ENCODE data around the gene SLC39A3. TPM values are rescaled to one million over a fixed set of nuclear protein-coding genes. Genes with fewer than 3 reads are reported as not detected.

The SLC39A3 gene
- total RNA-seq, 1 donor from 2014 or later, result 22.6 TPM

DNA sequence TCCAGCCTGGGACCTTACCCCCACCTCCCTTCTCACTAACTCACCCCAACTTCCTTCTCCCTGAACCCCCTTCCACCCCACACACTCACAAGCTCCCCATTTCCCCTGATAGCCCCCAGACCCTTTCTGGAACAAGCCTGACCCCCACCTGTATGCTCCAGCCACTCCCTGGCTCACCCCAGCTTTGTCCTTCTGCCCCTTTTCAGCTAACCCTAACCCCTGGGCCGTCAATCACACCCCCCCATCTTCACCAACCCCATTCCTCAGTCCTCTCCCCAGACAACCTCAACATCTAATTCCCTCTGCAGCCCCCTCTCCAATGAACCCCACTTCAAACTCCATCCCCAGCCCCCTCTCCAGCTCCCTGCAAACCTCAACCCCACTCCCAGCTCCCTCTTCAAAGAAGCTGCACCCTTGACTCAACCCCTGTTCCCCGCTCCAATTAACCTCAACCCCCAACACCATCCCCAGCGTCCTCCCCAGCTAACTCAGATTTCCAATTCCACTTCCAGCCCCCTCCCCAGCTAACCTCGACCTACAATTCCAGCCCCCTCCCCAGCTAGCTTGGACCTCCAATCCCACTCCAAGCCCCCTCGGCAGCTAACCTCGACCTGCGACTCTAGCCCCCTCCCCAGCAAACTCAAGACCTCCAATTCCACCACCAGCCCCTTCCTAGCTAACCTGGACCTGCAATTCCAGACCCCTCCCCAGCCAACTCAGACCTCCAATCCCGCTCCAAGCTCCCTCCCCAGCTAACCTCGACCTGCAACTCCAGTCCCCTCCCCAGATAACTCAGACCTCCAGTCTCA, 38.3 kb downstream of the SLC39A3 start:
- intact Hi-C loops (cut with micrococcal nuclease), result no loop called here
- H3K27ac ChIP-seq (replicated peaks), result peak overlapping the region; percentile 69
- no peaks in the 10 kb centered on the region for H3K9me3 ChIP-seq (replicated peaks)
- H3K27me3 ChIP-seq (ENCODE audit: low read depth), result peaks cover 24% of the 10 kb centered on the region
- H3K36me3 ChIP-seq, result no peaks in the 10 kb centered on the region
- H3K4me3 ChIP-seq, result peak overlapping the region; percentile 67
- no peak for DNase-seq
- no peak for TF ChIP-seq CTCF (IDR thresholded peaks at IDR 0.05; ENCODE audit: borderline replicate concordance)
- peaks cover 24% of the 10 kb centered on the region for H3K4me1 ChIP-seq

DNA sequence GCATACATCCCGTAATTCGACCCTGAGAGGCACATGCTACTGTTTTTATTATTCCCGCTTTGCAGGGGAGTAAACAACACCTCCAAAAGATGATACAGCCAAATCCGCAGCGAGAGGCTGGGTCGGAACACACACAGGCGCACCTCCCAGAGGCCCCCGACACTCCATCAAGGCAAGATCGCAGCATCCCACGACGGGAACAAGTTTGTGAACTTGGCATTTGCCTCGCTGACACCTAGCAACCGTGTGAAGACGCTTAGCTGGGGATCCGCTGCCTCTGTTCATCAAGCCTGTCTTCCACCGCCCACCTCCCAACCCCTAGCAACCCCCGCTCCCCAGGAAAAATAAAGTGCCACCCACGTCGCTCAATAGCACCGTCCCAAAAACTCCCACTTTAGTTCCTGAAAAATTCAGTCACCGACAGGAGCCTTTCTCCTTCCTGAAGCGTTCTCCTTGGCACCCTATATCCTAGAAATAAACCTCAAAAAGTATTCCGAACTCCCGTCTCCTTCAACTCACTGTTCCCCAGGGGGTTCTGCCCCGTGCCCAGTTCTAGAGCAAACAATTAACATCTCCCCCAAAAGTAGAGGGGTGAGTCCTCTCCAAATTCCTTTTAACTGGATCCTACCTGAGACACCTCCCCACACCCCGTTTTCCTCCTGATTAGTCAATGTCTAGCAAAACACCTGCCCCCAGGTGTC, 39.0 kb downstream of the SLC39A3 start:
- no peak for DNase-seq
- H3K27me3 ChIP-seq (ENCODE audit: low read depth), result peaks cover 18% of the 10 kb centered on the region
- no peaks in the 10 kb centered on the region for H3K36me3 ChIP-seq
- peak overlapping the region; percentile 67 for H3K4me3 ChIP-seq
- H3K27ac ChIP-seq (replicated peaks), result no peak overlapping the region
- intact Hi-C loops (cut with micrococcal nuclease), result no loop called here
- no peaks in the 10 kb centered on the region for H3K9me3 ChIP-seq (replicated peaks)
- H3K4me1 ChIP-seq, result peaks cover 30% of the 10 kb centered on the region
- TF ChIP-seq CTCF (IDR thresholded peaks at IDR 0.05; ENCODE audit: borderline replicate concordance), result no peak

DNA sequence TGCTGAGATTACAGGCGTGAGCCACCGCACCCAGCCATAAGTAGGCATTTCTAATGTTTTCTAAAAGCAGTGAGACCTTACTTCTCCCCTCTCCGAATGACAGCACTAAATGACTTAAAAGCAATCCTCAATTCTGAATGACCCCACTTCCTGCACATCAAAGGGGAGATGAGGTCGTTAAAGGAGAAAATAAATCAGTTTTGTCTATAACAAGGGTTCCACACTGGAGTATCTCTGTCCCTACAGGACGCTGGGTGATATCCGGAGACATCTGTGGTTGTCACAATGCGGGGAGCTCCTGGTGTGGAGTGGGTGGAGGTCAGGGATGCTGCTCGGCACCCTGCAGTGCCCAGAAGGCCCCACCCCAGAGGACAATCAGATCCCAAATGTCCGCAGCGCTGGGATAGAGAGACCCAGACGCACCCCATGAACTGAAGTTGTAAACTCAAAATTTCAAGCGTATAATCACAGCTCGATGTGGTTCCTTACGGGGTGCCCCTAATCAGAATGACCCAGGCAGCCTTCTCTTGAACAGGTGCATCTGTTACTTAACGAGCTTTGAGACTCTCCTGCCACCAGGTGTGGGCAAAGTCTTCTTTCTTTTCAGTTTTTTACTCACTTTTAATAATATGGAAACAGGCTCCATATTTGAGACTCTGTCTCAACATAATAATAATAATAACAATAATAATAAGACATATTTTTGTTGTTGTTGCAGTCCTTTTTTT, 40.2 kb downstream of the SLC39A3 start:
- H3K27ac ChIP-seq (replicated peaks), result no peak overlapping the region
- no peaks in the 10 kb centered on the region for H3K9me3 ChIP-seq (replicated peaks)
- peaks cover 43% of the 10 kb centered on the region for H3K4me1 ChIP-seq
- peaks cover 13% of the 10 kb centered on the region for H3K27me3 ChIP-seq (ENCODE audit: low read depth)
- no peaks in the 10 kb centered on the region for H3K36me3 ChIP-seq
- intact Hi-C loops (cut with micrococcal nuclease), result no loop called here
- DNase-seq, result no peak
- no peak for TF ChIP-seq CTCF (IDR thresholded peaks at IDR 0.05; ENCODE audit: borderline replicate concordance)
- H3K4me3 ChIP-seq, result no peak overlapping the region

DNA sequence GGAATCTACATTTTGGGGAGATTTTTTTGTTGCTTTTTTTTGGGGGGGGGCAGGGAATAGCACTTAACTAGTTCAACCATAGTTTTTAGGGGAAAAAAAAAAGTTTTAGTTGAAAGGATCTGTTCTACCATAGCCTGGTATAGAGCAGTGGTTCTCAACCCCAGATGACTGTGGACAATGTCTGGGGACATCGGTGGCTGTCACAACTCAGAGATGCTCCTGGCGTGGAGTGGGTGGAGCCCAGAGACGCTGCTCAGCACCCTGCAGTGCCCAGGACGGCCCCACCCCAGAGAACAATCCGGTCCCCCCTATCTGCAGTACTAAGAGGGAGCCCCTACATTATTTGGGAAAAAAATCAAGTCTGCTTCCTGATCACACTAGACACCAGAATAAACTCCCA, 45.6 kb downstream of the SLC39A3 start:
- Histone ChIP-seq H3K27ac (replicated peaks) (peak overlapping the region; percentile 91), H3K27me3 (ENCODE audit: low read depth) (no peaks in the 10 kb centered on the region), H3K4me3 (no peak overlapping the region), H3K36me3 (no peaks in the 10 kb centered on the region), H3K4me1 (peaks cover 39% of the 10 kb centered on the region), H3K9me3 (replicated peaks) (no peaks in the 10 kb centered on the region)
- TF ChIP-seq CTCF (IDR thresholded peaks at IDR 0.05; ENCODE audit: borderline replicate concordance), result no peak
- DNase-seq, result no peak
- intact Hi-C loops (cut with micrococcal nuclease), result no loop called here

DNA sequence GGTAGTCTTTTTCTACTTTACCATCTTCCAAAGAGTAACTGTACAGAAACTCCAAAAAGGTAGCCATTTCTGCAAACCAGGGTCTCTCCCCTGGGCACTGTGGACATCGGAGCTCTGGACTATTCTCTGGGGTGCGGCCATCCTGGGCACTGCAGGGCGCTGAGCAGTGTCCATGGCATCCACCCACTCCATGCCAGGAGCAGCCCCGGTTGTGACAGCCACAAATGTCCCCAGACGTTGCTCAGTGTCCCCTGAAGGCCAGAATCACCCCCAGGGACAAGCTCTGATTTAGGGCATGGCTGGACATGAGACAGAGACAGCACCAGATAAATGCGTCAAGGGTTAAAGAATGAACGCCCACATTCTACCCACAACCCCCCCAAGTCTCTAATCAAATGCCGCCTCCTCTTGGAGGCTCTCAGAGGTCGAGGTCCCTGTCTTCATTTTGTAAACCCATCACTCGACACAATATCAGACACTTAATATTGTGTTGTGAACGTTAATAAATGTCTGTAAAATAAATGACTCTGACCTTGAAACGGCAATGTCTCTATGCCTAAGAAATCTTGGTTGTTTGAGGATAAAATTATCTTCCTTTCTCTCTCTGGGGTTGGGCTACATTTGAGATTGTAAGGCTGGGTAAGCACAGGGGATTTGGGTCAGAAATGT, 46.2 kb downstream of the SLC39A3 start:
- Histone ChIP-seq H3K9me3 (replicated peaks) (no peaks in the 10 kb centered on the region), H3K4me3 (no peak overlapping the region), H3K4me1 (peaks cover 39% of the 10 kb centered on the region), H3K36me3 (no peaks in the 10 kb centered on the region), H3K27me3 (ENCODE audit: low read depth) (no peaks in the 10 kb centered on the region), H3K27ac (replicated peaks) (peak overlapping the region; percentile 91)
- no peak for TF ChIP-seq CTCF (IDR thresholded peaks at IDR 0.05; ENCODE audit: borderline replicate concordance)
- DNase-seq, result no peak
- intact Hi-C loops (cut with micrococcal nuclease), result no loop called here
